OCI-LY1 (cell line): ENCODE results near the gene MAPKAPK3.

Experiments used
- CTCF ChIP-seq: fragments of 200-600 bp; sonication (generic), shearing (Covaris generic); IDR thresholded peaks from 2 replicates; pipeline ENCODE4 v1.5.1; 2017; ENCODE audit warnings: mild to moderate bottlenecking, antibody characterized with exemption, low read length, moderate library complexity, mixed read lengths
- EZH2 ChIP-seq: fragments of 200-600 bp; sonication (generic), shearing (Covaris generic); IDR thresholded peaks from 2 replicates; pipeline ENCODE4 v1.8.0; 2017; ENCODE audit warnings: borderline replicate concordance, mixed run types, mild to moderate bottlenecking, antibody characterized with exemption, low read length, moderate library complexity, mixed read lengths

GRCh38 chr3:50651445-50651844 is 34.5 kb downstream of the MAPKAPK3 start:
- no peak for TF ChIP-seq CTCF
- no peak for TF ChIP-seq EZH2
